ENCODE data around the gene ALG5. TPM values are rescaled to one million over a fixed set of nuclear protein-coding genes. Genes with fewer than 3 reads are reported as not detected.

ALG5 gene
- total RNA-seq, 1 donor from 2014 or later: 24.0 TPM

DNA sequence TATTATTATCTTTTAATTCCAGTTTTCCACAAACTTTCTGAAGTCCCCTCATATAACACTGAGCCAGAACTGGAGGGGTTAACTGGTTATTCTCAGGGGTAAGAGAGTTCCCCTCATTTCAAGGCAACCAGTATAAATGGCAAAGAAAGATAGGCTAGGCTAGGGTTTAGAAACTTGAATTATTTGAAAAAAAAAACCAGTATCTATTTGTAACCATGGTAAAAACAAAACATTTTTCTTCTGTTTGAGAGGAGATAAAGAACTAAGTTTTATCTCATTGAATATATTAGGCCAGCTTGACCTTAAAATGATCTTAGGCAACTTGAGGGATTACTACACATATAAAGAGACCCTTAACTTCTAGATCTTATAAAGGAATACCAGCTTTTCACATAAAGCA lies 40.8 kb upstream of the ALG5 start:
- DNase-seq (no peak), ATAC-seq (ENCODE audit: low read depth) (no peak)
- TF ChIP-seq, protein P1, sequence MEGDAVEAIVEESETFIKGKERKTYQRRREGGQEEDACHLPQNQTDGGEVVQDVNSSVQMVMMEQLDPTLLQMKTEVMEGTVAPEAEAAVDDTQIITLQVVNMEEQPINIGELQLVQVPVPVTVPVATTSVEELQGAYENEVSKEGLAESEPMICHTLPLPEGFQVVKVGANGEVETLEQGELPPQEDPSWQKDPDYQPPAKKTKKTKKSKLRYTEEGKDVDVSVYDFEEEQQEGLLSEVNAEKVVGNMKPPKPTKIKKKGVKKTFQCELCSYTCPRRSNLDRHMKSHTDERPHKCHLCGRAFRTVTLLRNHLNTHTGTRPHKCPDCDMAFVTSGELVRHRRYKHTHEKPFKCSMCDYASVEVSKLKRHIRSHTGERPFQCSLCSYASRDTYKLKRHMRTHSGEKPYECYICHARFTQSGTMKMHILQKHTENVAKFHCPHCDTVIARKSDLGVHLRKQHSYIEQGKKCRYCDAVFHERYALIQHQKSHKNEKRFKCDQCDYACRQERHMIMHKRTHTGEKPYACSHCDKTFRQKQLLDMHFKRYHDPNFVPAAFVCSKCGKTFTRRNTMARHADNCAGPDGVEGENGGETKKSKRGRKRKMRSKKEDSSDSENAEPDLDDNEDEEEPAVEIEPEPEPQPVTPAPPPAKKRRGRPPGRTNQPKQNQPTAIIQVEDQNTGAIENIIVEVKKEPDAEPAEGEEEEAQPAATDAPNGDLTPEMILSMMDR (IDR thresholded peaks at IDR 0.05): no peak
- CTCF ChIA-PET: no interaction called here
- Mint-ChIP-seq H3K36me3 (ENCODE audit: low read depth) (peaks cover 73% of the 10 kb centered on the region), H3K9me3 (no peaks in the 10 kb centered on the region), H3K27me3 (no peaks in the 10 kb centered on the region), H3K27ac (no peak overlapping the region), H3K4me1 (no peaks in the 10 kb centered on the region), H3K4me3 (no peak overlapping the region)
- POLR2A ChIA-PET: no interaction called here
- intact Hi-C loops (cut with micrococcal nuclease): no loop called here

DNA sequence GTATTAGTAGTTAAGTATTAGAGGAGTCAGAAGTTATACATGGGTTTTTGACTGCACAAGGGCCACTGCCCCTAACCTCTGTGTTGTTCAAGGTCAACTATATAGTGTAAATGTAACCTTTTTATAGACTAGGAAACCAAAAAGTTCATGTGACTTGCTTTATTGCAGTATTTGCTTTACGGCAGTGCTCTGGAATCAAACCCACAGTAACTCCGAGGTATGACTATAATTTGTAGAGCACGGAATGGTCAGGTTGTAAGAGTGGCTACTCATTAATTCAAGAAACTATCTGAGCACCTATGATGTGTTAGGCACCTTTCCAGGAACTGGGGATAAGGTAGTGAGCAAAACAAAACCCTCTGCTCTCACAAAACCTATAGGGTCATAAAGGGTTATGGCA lies 38.1 kb upstream of the ALG5 start:
- Mint-ChIP-seq H3K27me3 (no peaks in the 10 kb centered on the region), H3K9me3 (no peaks in the 10 kb centered on the region), H3K36me3 (ENCODE audit: low read depth) (peaks cover 76% of the 10 kb centered on the region), H3K4me1 (no peaks in the 10 kb centered on the region), H3K27ac (no peak overlapping the region), H3K4me3 (no peak overlapping the region)
- intact Hi-C loops (cut with micrococcal nuclease): no loop called here
- DNase-seq (no peak), ATAC-seq (ENCODE audit: low read depth) (no peak)
- ChIA-PET CTCF (no interaction called here), POLR2A (interaction anchor here (0.7 kb wide), 1 partner anchor 10 kb away, joined by 8 read pairs; no protein-coding TSS in a partner anchor)
- TF ChIP-seq, protein P1 (IDR thresholded peaks at IDR 0.05): no peak

DNA sequence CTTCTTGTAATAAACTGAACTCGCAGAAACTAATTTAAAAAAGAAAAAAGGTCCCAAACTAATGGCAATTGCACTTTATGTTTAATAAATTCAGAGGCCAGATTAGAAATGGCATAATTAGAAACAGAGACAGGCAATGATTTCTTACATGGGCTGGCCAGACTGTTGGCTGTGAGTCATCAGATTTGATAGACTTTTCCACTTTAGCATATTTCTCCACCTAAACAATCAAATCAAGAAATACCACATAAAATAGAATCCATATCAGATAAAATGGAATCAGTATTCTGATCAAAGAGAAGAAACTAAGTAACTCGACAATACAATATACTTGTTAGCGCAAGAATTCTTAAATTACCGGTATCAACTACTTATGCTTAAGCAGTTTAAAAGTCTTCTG lies 30.5 kb upstream of the ALG5 start:
- H3K9me3 Mint-ChIP-seq: no peaks in the 10 kb centered on the region
- no peak overlapping the region for H3K27ac Mint-ChIP-seq
- H3K36me3 Mint-ChIP-seq (ENCODE audit: low read depth): peaks cover 67% of the 10 kb centered on the region
- ATAC-seq (ENCODE audit: low read depth): no peak
- no peaks in the 10 kb centered on the region for H3K4me1 Mint-ChIP-seq
- DNase-seq: no peak
- no peaks in the 10 kb centered on the region for H3K27me3 Mint-ChIP-seq
- TF ChIP-seq, protein P1 (IDR thresholded peaks at IDR 0.05): no peak
- ChIA-PET POLR2A (no interaction called here), CTCF (no interaction called here)
- intact Hi-C loops (cut with micrococcal nuclease): loop anchor here (2.0 kb wide), 1 partner anchor 17 kb away; no protein-coding TSS in a partner anchor
- no peak overlapping the region for H3K4me3 Mint-ChIP-seq

DNA sequence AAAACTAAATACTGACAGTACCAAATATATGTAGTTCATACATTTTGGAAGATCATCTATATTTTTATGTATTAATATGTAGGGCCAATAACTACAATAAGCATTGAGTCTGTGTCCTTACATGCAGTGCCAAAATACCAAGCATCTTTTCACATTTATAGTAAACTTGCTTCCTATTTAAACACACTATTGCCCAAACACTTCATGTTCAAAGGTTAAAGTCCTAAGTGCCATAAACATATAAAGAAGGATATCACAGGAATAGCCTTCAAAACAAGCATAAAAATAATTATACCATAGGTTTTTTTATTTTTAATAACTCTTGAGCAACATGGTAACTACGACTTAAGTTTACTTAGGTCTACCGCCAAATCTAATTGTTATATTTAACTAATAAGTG lies 28.5 kb upstream of the ALG5 start:
- peaks cover 67% of the 10 kb centered on the region for H3K36me3 Mint-ChIP-seq (ENCODE audit: low read depth)
- no peak overlapping the region for H3K27ac Mint-ChIP-seq
- intact Hi-C loops (cut with micrococcal nuclease): no loop called here
- H3K9me3 Mint-ChIP-seq: no peaks in the 10 kb centered on the region
- POLR2A ChIA-PET: no interaction called here
- H3K4me1 Mint-ChIP-seq: no peaks in the 10 kb centered on the region
- DNase-seq (no peak), ATAC-seq (ENCODE audit: low read depth) (no peak)
- CTCF ChIA-PET: no interaction called here
- H3K4me3 Mint-ChIP-seq: no peak overlapping the region
- TF ChIP-seq, protein P1 (IDR thresholded peaks at IDR 0.05): no peak
- H3K27me3 Mint-ChIP-seq: no peaks in the 10 kb centered on the region

DNA sequence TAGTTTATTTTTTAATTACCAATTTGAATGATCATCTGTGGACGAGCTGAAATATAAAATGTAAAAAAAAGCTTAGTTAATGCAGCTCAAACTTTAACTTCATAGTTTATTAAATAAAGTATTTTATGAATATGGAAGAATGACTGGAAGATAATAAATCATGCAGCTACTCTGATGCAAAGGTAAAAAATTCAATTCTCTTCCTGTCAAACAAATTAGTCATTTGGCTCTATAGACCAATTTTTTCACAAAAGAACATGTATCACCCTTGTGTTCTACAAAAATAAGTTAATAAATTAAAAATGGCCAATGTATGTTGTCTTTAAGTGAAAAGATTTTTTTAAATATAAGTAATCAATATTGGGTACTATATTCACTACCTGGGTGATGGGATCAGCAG lies 27.6 kb upstream of the ALG5 start:
- H3K9me3 Mint-ChIP-seq: no peaks in the 10 kb centered on the region
- ATAC-seq (ENCODE audit: low read depth): no peak
- H3K36me3 Mint-ChIP-seq (ENCODE audit: low read depth): peaks cover 66% of the 10 kb centered on the region
- ChIA-PET CTCF (no interaction called here), POLR2A (interaction anchor here (0.6 kb wide), 1 partner anchor 27 kb away, joined by 8 read pairs; no protein-coding TSS in a partner anchor)
- H3K4me1 Mint-ChIP-seq: no peaks in the 10 kb centered on the region
- no peaks in the 10 kb centered on the region for H3K27me3 Mint-ChIP-seq
- no peak for DNase-seq
- TF ChIP-seq, protein P1 (IDR thresholded peaks at IDR 0.05): no peak
- intact Hi-C loops (cut with micrococcal nuclease): no loop called here
- no peak overlapping the region for H3K27ac Mint-ChIP-seq
- no peak overlapping the region for H3K4me3 Mint-ChIP-seq

Measured in activated B cell treated with CpG ODN at 0.5 μM for 24 hours (primary cell).